ENCODE data around the gene ABCC1.

Gene ABCC1

DNA sequence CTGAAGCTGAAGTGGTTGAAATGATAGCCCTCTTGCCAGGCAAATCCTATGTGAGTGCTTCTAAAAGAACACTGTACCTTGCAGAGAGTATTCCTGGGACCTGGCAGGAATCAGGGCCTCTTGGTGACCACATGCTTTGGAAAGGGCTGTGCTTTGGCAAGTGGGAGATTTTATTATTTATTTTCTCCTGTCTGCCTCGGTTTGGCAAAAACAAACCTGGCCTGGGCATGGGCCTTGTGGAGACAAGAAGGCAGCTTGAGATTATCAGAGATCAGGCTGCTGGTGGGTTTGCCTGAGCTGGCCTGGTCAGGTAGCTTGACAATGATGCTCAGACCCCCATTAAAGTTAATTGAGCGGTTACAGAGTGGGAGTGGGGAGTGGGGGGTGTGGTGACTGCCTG is 24.6 kb downstream of the ABCC1 start:
- Histone ChIP-seq H3K27me3 (ENCODE audit: insufficient read depth, low read length, poor library complexity, severe bottlenecking) (no peaks in the 10 kb centered on the region), H3K79me2 (ENCODE audit: insufficient read depth, low read length) (peaks cover 97% of the 10 kb centered on the region), H3K4me3 (ENCODE audit: low read length, poor library complexity, severe bottlenecking) (no peak overlapping the region), H3F3A (ENCODE audit: low read depth) (no peaks in the 10 kb centered on the region), H3K4me1 (ENCODE audit: insufficient read depth, low read length, poor library complexity, severe bottlenecking) (no peaks in the 10 kb centered on the region), H3K9me3 (ENCODE audit: insufficient read depth, low read depth, low read length) (peaks cover 7% of the 10 kb centered on the region; the same call in 1 of the 2 replicates), H2AFZ (ENCODE audit: low read length) (no peak overlapping the region), H3K36me3 (ENCODE audit: insufficient read depth, low read length) (peaks cover 37% of the 10 kb centered on the region), H3K4me2 (ENCODE audit: low read depth, low read length, poor library complexity, severe bottlenecking) (no peak overlapping the region), H4K20me1 (ENCODE audit: insufficient read depth, low read length, poor library complexity, severe bottlenecking) (peaks cover 9% of the 10 kb centered on the region), H3K9me2 (replicated peaks; ENCODE audit: low read depth, low read length) (no peaks in the 10 kb centered on the region), H3K9ac (ENCODE audit: low read depth, low read length, poor library complexity, severe bottlenecking) (no peak overlapping the region)
- TF ChIP-seq, protein P1, sequence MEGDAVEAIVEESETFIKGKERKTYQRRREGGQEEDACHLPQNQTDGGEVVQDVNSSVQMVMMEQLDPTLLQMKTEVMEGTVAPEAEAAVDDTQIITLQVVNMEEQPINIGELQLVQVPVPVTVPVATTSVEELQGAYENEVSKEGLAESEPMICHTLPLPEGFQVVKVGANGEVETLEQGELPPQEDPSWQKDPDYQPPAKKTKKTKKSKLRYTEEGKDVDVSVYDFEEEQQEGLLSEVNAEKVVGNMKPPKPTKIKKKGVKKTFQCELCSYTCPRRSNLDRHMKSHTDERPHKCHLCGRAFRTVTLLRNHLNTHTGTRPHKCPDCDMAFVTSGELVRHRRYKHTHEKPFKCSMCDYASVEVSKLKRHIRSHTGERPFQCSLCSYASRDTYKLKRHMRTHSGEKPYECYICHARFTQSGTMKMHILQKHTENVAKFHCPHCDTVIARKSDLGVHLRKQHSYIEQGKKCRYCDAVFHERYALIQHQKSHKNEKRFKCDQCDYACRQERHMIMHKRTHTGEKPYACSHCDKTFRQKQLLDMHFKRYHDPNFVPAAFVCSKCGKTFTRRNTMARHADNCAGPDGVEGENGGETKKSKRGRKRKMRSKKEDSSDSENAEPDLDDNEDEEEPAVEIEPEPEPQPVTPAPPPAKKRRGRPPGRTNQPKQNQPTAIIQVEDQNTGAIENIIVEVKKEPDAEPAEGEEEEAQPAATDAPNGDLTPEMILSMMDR (conservative IDR thresholded peaks at IDR 0.05; ENCODE audit: low read length) = no peak
- TF ChIP-seq EZH2phosphoT487 (IDR thresholded peaks at IDR 0.05; ENCODE audit: borderline replicate concordance) = no peak

DNA sequence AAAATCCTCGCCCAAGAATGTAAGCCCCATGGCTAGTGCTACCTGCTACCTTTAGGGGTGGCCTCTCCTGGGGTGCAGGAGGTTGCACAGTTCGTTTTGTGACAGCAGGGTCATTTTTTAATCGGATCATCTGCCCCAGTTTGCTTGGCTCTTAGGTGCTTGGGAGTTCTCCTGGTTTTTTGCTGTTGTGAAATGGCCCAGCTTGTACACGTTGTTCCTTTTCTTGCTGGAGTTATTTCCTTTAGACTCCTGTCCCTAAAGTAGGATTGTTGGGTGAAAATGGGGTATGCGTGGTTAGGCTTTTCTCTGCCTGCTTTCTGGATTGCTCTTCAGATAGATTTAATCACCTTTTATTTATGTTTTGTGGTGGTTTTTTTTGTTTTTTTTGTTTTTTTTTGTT is 25.8 kb downstream of the ABCC1 start:
- no peaks in the 10 kb centered on the region for H3F3A ChIP-seq (ENCODE audit: low read depth)
- peaks cover 39% of the 10 kb centered on the region for H3K36me3 ChIP-seq (ENCODE audit: insufficient read depth, low read length)
- peaks cover 9% of the 10 kb centered on the region for H4K20me1 ChIP-seq (ENCODE audit: insufficient read depth, low read length, poor library complexity, severe bottlenecking)
- no peaks in the 10 kb centered on the region for H3K9me2 ChIP-seq (replicated peaks; ENCODE audit: low read depth, low read length)
- H3K9me3 ChIP-seq (ENCODE audit: insufficient read depth, low read depth, low read length) = peaks cover 7% of the 10 kb centered on the region; the same call in 1 of the 2 replicates
- no peak overlapping the region for H3K4me3 ChIP-seq (ENCODE audit: low read length, poor library complexity, severe bottlenecking)
- H3K9ac ChIP-seq (ENCODE audit: low read depth, low read length, poor library complexity, severe bottlenecking) = no peak overlapping the region
- TF ChIP-seq EZH2phosphoT487 (IDR thresholded peaks at IDR 0.05; ENCODE audit: borderline replicate concordance) = no peak
- TF ChIP-seq, protein P1 (conservative IDR thresholded peaks at IDR 0.05; ENCODE audit: low read length) = no peak
- H3K4me1 ChIP-seq (ENCODE audit: insufficient read depth, low read length, poor library complexity, severe bottlenecking) = no peaks in the 10 kb centered on the region
- no peak overlapping the region for H2AFZ ChIP-seq (ENCODE audit: low read length)
- H3K4me2 ChIP-seq (ENCODE audit: low read depth, low read length, poor library complexity, severe bottlenecking) = no peak overlapping the region
- H3K27me3 ChIP-seq (ENCODE audit: insufficient read depth, low read length, poor library complexity, severe bottlenecking) = no peaks in the 10 kb centered on the region
- peaks cover 95% of the 10 kb centered on the region for H3K79me2 ChIP-seq (ENCODE audit: insufficient read depth, low read length)

DNA sequence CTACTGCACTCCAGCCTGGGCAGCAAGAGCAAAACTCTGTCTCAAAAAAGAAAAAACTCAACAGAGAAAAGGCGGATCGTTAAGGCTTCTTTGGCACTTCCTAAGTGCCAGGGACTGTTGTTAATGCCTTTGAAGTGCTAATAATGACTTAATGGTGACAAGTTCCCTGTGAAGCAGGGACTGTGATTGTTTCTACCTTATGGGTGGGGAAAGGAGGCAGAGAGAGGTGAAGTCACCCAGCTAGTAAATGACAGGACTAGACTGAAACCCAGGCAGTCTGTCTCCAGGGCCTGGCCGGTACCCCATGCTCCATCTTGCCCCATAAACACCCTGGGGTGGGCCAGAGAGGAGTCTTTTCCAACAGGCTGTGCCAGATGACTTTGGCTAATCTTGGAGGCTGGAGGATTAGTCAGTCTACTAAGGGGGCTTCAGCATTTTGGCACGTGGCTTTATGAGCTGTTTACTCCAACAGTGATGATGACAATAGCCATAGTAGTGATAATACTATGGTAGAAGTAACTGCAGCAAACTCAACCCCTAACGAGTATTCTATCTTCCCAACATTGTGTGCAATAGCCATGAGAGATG is 26.9 kb downstream of the ABCC1 start:
- Histone ChIP-seq H3K27me3 (ENCODE audit: insufficient read depth, low read length, poor library complexity, severe bottlenecking) (no peaks in the 10 kb centered on the region), H3K36me3 (ENCODE audit: insufficient read depth, low read length) (peaks cover 30% of the 10 kb centered on the region), H3K9ac (ENCODE audit: low read depth, low read length, poor library complexity, severe bottlenecking) (no peak overlapping the region), H2AFZ (ENCODE audit: low read length) (no peak overlapping the region), H3K4me2 (ENCODE audit: low read depth, low read length, poor library complexity, severe bottlenecking) (no peak overlapping the region), H3K4me1 (ENCODE audit: insufficient read depth, low read length, poor library complexity, severe bottlenecking) (no peaks in the 10 kb centered on the region), H3K9me3 (ENCODE audit: insufficient read depth, low read depth, low read length) (peaks cover 7% of the 10 kb centered on the region; the same call in 1 of the 2 replicates), H3K79me2 (ENCODE audit: insufficient read depth, low read length) (peaks cover 96% of the 10 kb centered on the region), H3F3A (ENCODE audit: low read depth) (no peaks in the 10 kb centered on the region), H3K9me2 (replicated peaks; ENCODE audit: low read depth, low read length) (no peaks in the 10 kb centered on the region), H3K4me3 (ENCODE audit: low read length, poor library complexity, severe bottlenecking) (no peak overlapping the region), H4K20me1 (ENCODE audit: insufficient read depth, low read length, poor library complexity, severe bottlenecking) (peaks cover 9% of the 10 kb centered on the region)
- no peak for TF ChIP-seq EZH2phosphoT487 (IDR thresholded peaks at IDR 0.05; ENCODE audit: borderline replicate concordance)
- TF ChIP-seq, protein P1 (conservative IDR thresholded peaks at IDR 0.05; ENCODE audit: low read length) = no peak

Data from Loucy (cell line).